ENCODE results near the gene BASP1.
"Not testable (repeated sequence)": the region's sequence is repeated elsewhere in the genome, so short reads cannot be mapped to it uniquely, and the experiment has no call there.

BASP1 gene

GRCh38 chr5:17256839-17257238 lies 39.4 kb downstream of the BASP1 start:
- H3K4me3 ChIP-seq = no peak overlapping the region
- H3K9ac ChIP-seq (ENCODE audit: insufficient read length) = no peak overlapping the region
- no peak for TF ChIP-seq POLR2AphosphoS5 (IDR thresholded peaks at IDR 0.05; ENCODE audit: borderline replicate concordance, low read depth, low read length)
- no peak for TF ChIP-seq EZH2 (IDR thresholded peaks at IDR 0.05)
- no peak for TF ChIP-seq FOXP2 (optimal IDR thresholded peaks at IDR 0.05; ENCODE audit: control extremely low read depth, extremely low read length, insufficient read depth)
- no peak for DNase-seq (ENCODE audit: low read depth, low spot score)
- peaks cover 19% of the 10 kb centered on the region for H3K9me3 ChIP-seq (ENCODE audit: low read depth, low read length)
- no peak overlapping the region for H3K27ac ChIP-seq
- peaks cover 96% of the 10 kb centered on the region for H3K36me3 ChIP-seq (ENCODE audit: insufficient read depth, low read length)

DNA sequence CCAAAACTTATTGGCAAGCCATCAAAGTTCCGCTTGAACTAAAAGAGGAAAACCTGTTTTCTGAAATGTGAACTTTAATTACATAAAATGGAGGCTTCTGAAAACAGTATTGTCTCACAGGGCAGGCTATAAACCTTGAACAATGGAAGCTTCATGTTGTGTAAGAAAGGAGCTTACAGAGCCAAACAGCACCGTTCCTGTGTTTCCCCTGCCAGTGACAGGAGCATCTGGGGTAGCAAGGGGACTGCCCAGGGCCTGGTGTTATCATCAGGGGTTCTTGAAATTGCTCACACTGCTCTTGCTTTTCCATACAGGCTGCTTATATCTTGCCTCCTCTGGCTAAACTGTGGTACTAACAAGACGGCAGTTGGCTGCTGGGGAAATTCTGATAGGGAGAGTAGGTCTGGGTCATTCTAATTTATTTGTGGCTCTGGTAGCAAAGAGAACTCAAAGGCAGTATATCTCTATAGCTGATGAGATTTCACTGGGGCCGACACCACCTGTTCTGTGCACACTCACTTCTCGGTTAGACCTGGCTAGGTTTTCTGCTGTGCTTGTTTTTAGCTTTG lies 40.4 kb downstream of the BASP1 start:
- Histone ChIP-seq H3K36me3 (ENCODE audit: insufficient read depth, low read length) (peaks cover 96% of the 10 kb centered on the region), H3K9ac (ENCODE audit: insufficient read length) (no peak overlapping the region), H3K27ac (no peak overlapping the region), H3K9me3 (ENCODE audit: low read depth, low read length) (peaks cover 19% of the 10 kb centered on the region), H3K4me3 (no peak overlapping the region)
- TF ChIP-seq EZH2 (IDR thresholded peaks at IDR 0.05) (no peak), FOXP2 (optimal IDR thresholded peaks at IDR 0.05; ENCODE audit: control extremely low read depth, extremely low read length, insufficient read depth) (no peak), POLR2AphosphoS5 (IDR thresholded peaks at IDR 0.05; ENCODE audit: borderline replicate concordance, low read depth, low read length) (no peak)
- DNase-seq (ENCODE audit: low read depth, low spot score) = no peak

GRCh38 chr5:17258431-17258830 lies 41.0 kb downstream of the BASP1 start:
- Histone ChIP-seq H3K9me3 (ENCODE audit: low read depth, low read length) (peaks cover 19% of the 10 kb centered on the region), H3K4me3 (no peak overlapping the region), H3K9ac (ENCODE audit: insufficient read length) (no peak overlapping the region), H3K36me3 (ENCODE audit: insufficient read depth, low read length) (peaks cover 97% of the 10 kb centered on the region), H3K27ac (no peak overlapping the region)
- no peak for DNase-seq (ENCODE audit: low read depth, low spot score)
- TF ChIP-seq POLR2AphosphoS5 (IDR thresholded peaks at IDR 0.05; ENCODE audit: borderline replicate concordance, low read depth, low read length) (no peak), EZH2 (IDR thresholded peaks at IDR 0.05) (no peak), FOXP2 (optimal IDR thresholded peaks at IDR 0.05; ENCODE audit: control extremely low read depth, extremely low read length, insufficient read depth) (no peak)

DNA sequence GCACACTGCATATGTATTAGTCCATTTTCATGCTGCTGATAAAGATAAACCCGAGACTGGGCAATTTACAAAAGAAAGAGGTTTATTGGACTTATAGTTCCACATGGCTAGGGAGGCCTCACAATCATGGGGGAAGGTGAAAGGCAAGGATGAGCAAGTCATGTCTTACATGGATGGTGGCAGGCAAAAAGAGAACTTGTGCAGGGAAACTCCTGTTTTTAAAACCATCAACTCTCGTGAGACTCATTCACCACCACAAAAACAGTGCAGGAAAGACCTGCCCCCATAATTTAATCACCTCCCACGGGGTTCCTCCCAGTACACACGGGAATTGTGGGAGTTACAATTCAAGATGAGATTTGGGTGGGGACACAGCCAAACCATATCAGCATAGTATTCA lies 41.6 kb downstream of the BASP1 start:
- Histone ChIP-seq H3K4me3 (0 out of 2 replicates have a peak overlapping the region, but pooled peaks have one; percentile 14), H3K36me3 (ENCODE audit: insufficient read depth, low read length) (peaks cover 97% of the 10 kb centered on the region)
- H3K9ac ChIP-seq (ENCODE audit: insufficient read length) = not testable (repeated sequence)

GRCh38 chr5:17259630-17260257 lies 42.3 kb downstream of the BASP1 start:
- no peak overlapping the region for H3K9ac ChIP-seq (ENCODE audit: insufficient read length)
- H3K36me3 ChIP-seq (ENCODE audit: insufficient read depth, low read length) = peaks cover 97% of the 10 kb centered on the region
- peak overlapping the region; percentile 74 for H3K27ac ChIP-seq
- H3K4me3 ChIP-seq = peak overlapping the region; percentile 14; the same call in 1 of the 2 replicates
- peaks cover 19% of the 10 kb centered on the region for H3K9me3 ChIP-seq (ENCODE audit: low read depth, low read length)
- TF ChIP-seq POLR2AphosphoS5 (IDR thresholded peaks at IDR 0.05; ENCODE audit: borderline replicate concordance, low read depth, low read length) = 0 out of 2 replicates have a peak, but pooled peaks have one; percentile 21
- TF ChIP-seq EZH2 (IDR thresholded peaks at IDR 0.05) = no peak
- no peak for TF ChIP-seq FOXP2 (optimal IDR thresholded peaks at IDR 0.05; ENCODE audit: control extremely low read depth, extremely low read length, insufficient read depth)
- DNase-seq (ENCODE audit: low read depth, low spot score) = no peak

More for the DNA sequence above, 41.6 kb downstream of the BASP1 start:
- Histone ChIP-seq H3K27ac (peak overlapping the region; percentile 74), H3K9me3 (ENCODE audit: low read depth, low read length) (peaks cover 19% of the 10 kb centered on the region)
- not testable (repeated sequence) for DNase-seq (ENCODE audit: low read depth, low spot score)

DNA sequence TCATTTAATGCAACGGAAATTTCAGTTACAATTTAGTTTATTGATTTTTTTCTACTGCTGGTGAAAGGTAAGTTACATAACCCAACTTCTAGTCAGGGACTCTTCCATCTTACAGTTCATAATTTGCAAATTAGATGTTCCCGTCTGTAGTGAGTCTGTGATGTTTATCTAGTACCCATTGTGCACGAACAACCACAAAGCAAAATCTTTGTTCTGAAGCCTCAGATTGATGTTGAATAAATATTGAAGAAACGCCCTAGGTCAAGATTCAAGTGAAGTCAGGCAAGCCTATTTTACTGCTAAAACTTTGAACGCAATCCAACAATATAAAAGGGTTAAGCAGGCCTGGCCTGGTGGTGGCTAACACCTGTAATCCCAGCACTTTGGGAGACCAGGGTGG lies 43.1 kb downstream of the BASP1 start:
- H3K9ac ChIP-seq (ENCODE audit: insufficient read length) = no peak overlapping the region
- H3K36me3 ChIP-seq (ENCODE audit: insufficient read depth, low read length) = peaks cover 96% of the 10 kb centered on the region
- TF ChIP-seq EZH2 (IDR thresholded peaks at IDR 0.05) = no peak
- no peak for TF ChIP-seq FOXP2 (optimal IDR thresholded peaks at IDR 0.05; ENCODE audit: control extremely low read depth, extremely low read length, insufficient read depth)
- no peak for TF ChIP-seq POLR2AphosphoS5 (IDR thresholded peaks at IDR 0.05; ENCODE audit: borderline replicate concordance, low read depth, low read length)
- no peak overlapping the region for H3K4me3 ChIP-seq
- no peak for DNase-seq (ENCODE audit: low read depth, low spot score)
- H3K9me3 ChIP-seq (ENCODE audit: low read depth, low read length) = peaks cover 19% of the 10 kb centered on the region
- peak overlapping the region; percentile 22; the same call in 1 of the 2 replicates for H3K27ac ChIP-seq

GRCh38 chr5:17261075-17261474 lies 43.6 kb downstream of the BASP1 start:
- Histone ChIP-seq H3K27ac (peak overlapping the region; percentile 22; the same call in 1 of the 2 replicates), H3K36me3 (ENCODE audit: insufficient read depth, low read length) (peaks cover 95% of the 10 kb centered on the region), H3K9ac (ENCODE audit: insufficient read length) (no peak overlapping the region), H3K4me3 (no peak overlapping the region), H3K9me3 (ENCODE audit: low read depth, low read length) (peaks cover 19% of the 10 kb centered on the region)
- TF ChIP-seq POLR2AphosphoS5 (IDR thresholded peaks at IDR 0.05; ENCODE audit: borderline replicate concordance, low read depth, low read length) = no peak
- TF ChIP-seq EZH2 (IDR thresholded peaks at IDR 0.05) = no peak
- TF ChIP-seq FOXP2 (optimal IDR thresholded peaks at IDR 0.05; ENCODE audit: control extremely low read depth, extremely low read length, insufficient read depth) = no peak
- DNase-seq (ENCODE audit: low read depth, low spot score) = no peak

GRCh38 chr5:17265041-17265440 lies 47.6 kb downstream of the BASP1 start:
- DNase-seq (ENCODE audit: low read depth, low spot score) = no peak
- Histone ChIP-seq H3K4me3 (no peak overlapping the region), H3K27ac (no peak overlapping the region), H3K36me3 (ENCODE audit: insufficient read depth, low read length) (peaks cover 81% of the 10 kb centered on the region), H3K9ac (ENCODE audit: insufficient read length) (no peak overlapping the region), H3K9me3 (ENCODE audit: low read depth, low read length) (no peaks in the 10 kb centered on the region)
- TF ChIP-seq FOXP2 (optimal IDR thresholded peaks at IDR 0.05; ENCODE audit: control extremely low read depth, extremely low read length, insufficient read depth) (no peak), POLR2AphosphoS5 (IDR thresholded peaks at IDR 0.05; ENCODE audit: borderline replicate concordance, low read depth, low read length) (no peak), EZH2 (IDR thresholded peaks at IDR 0.05) (no peak)
